Aorta (tissue), 5 donors: ENCODE measurements around the gene ALMS1. TPM values are rescaled to one million over a fixed set of nuclear protein-coding genes. Genes with fewer than 3 reads are reported as not detected.

ENCODE experiments used
- ATAC-seq: fragments of 200-7000 bp; cut with Tn5 transposase; one replicate; pipeline ENCODE4 v1.9.1; 2022; ENCODE audit warnings: moderate library complexity; ENCODE audit not compliant: low FRiP score
- DNase-seq, 2 donors: peaks; one replicate each; pipeline ENCODE4 v3.0.0-alpha.2; 2020
- H3K27ac ChIP-seq, 2 donors: one replicate each; pipeline ENCODE4 v1.5.1; 2013; ENCODE audit warnings: low read length in 2 of 2, mild to moderate bottlenecking in 2 of 2, moderate library complexity in 2 of 2, control low read depth in 1 of 2, inconsistent platforms in 1 of 2, low read depth in 1 of 2
- H3K27me3 ChIP-seq, 2 donors: one replicate each; pipeline ENCODE4 v1.6.1; 2013; ENCODE audit warnings: control low read depth in 1 of 2, low read length in 1 of 2, mild to moderate bottlenecking in 1 of 2, moderate library complexity in 1 of 2; ENCODE audit not compliant: insufficient read depth in 2 of 2, control insufficient read depth in 1 of 2
- H3K36me3 ChIP-seq, 2 donors: one replicate each; pipeline ENCODE4 v1.6.1; 2013; ENCODE audit warnings: control low read depth in 1 of 2, low read length in 1 of 2, mild to moderate bottlenecking in 1 of 2; ENCODE audit not compliant: insufficient read depth in 2 of 2, control insufficient read depth in 1 of 2
- H3K4me1 ChIP-seq, 2 donors: one replicate each; pipeline ENCODE4 v1.6.1; 2013; ENCODE audit warnings: low read length in 2 of 2, control low read depth in 1 of 2, mild to moderate bottlenecking in 1 of 2, moderate library complexity in 1 of 2; ENCODE audit not compliant: insufficient read depth in 2 of 2, control insufficient read depth in 1 of 2
- H3K4me3 ChIP-seq, 2 donors: one replicate each; pipeline ENCODE4 v1.5.1; 2013; ENCODE audit warnings: low read length in 2 of 2, control low read depth in 1 of 2, mild to moderate bottlenecking in 1 of 2
- H3K9me3 ChIP-seq: one replicate; pipeline ENCODE4 v1.6.1; 2013; ENCODE audit warnings: mild to moderate bottlenecking, low read length; ENCODE audit not compliant: control insufficient read depth
- WGBS, 2 donors: extraction: QIAGEN DNeasy Blood & Tissue Kit; methylation state at CpG; one replicate each; pipeline ENCODE4 v1.1.7; 2013; 5-methylcytosine and 5-hydroxymethylcytosine counted together
- intact Hi-C, 2 donors: fragments of 100-400 bp; cut with DNase I; formaldehyde crosslinking; loops; one replicate each; pipeline versions ENCODE4 v1.14.2 to v1.15.0; 2022
- polyA plus RNA-seq, 2 donors: library from polyadenylated mRNA; stranded (reverse); fragments of 200-250 nt; gene quantifications; one replicate each; pipeline ENCODE4 v1.2.3, GENCODE V29; 2013
- total RNA-seq, 2 donors: library from RNA; stranded (reverse); fragmentation: NEBNext Ultra II Directional; extraction: Animal tissue kit (Norgen Biotek cat#: 25700); gene quantifications; one replicate each; pipeline ENCODE4 v1.2.1, GENCODE V29; 2021
- donor health status: healthy with polysubstance abuse.
- donor health status: Bipolar disorder and iron deficiency.
- donor health status: DM: no; HTN: no; CAD: no.
- donor health status: DM: no; HTN: no; CAD: no.
- donor health status: DM: yes; HTN: yes; CAD: no.

Gene ALMS1
- total and polyA plus RNA-seq, 4 donors: 8.3 to 26.4 (median 19.9) TPM

GRCh38 chr2:73356097-73356496 is 29.5 kb upstream of the ALMS1 start:
- DNase-seq (no peak), ATAC-seq (no peak)
- 92% methylated on average over 3 of the region's 3 CpGs for WGBS, 2 donors
- Histone ChIP-seq H3K36me3 (no peaks in the 10 kb centered on the region), H3K27me3 (no peaks in the 10 kb centered on the region), H3K4me3 (no peak overlapping the region), H3K4me1 (no peaks in the 10 kb centered on the region), H3K27ac (no peak overlapping the region), H3K9me3 (no peaks in the 10 kb centered on the region)
- intact Hi-C loops: no loop called here

DNA sequence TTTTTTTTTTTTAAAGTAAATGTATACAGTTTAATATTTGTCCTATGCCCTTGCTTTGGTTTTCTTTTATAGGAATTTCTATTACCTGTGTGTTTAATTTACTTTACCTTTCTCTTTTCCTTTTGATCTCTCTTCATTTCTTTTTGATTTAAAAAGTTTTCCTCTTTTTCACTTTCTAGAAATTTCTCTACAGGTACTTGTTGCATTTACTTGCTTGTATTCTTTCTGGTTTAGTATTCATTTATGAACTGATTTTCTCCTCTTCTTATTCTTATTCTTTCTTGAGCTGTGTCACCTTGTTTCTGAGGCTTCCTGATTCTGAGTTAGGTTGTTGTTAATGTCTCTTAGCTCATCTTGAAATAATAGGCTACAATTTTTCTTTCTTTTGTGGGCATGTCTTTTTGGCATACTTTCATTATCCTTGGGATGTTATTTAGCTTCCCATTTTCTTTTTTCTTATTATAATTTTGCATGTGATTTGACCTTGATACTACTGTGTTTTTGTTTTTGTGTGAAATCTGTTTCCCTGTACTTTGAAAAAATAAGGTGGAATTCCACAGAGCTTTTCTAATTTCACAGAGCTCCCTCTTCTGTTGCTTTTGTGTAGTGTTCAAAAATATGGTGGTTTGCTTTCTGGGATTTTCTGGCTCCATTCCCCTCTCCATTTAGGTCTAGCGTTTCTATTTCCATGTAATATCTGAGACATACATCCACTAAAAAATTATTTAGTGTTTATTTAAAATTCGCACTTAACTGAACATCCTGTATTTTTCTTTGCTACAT is 25.5 kb upstream of the ALMS1 start:
- Histone ChIP-seq H3K27ac (no peak overlapping the region), H3K4me3 (no peak overlapping the region), H3K27me3 (no peaks in the 10 kb centered on the region), H3K9me3 (no peaks in the 10 kb centered on the region), H3K36me3 (no peaks in the 10 kb centered on the region), H3K4me1 (no peaks in the 10 kb centered on the region)
- ATAC-seq (no peak), DNase-seq (no peak)
- intact Hi-C loops: no loop called here
- WGBS, 2 donors: 8 to 12% methylated on average over 2 of the region's 2 CpGs

- Histone ChIP-seq H3K27me3 (no peaks in the 10 kb centered on the region), H3K4me1 (no peaks in the 10 kb centered on the region), H3K27ac (no peak overlapping the region), H3K9me3 (peaks cover 3% of the 10 kb centered on the region), H3K4me3 (no peak overlapping the region), H3K36me3 (no peaks in the 10 kb centered on the region)
- DNase-seq: no peak
- intact Hi-C loops: no loop called here
- 86 to 94% methylated on average over 1 of the region's 1 CpG for WGBS, 2 donors
- no peak for ATAC-seq
These were observed 19.6 kb upstream of the ALMS1 start for GRCh38 chr2:73366060-73366459.

DNA sequence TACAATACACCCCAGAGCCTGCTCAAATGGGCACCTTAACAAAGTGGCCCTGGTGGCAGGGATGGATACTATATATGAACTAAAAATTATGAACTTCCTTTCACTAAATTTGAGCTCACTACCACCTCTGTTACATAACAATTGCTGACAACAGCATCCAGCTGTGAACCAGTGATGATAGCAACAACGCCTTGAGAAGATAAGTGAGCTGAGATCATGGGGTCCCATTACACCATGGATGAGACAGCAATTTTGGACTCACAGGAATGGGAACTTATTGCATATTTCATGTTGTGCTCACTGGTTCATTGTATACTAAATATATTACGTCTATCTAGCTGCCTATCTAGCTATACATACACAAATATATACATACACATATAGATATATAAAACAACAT is 16.9 kb upstream of the ALMS1 start:
- peaks cover 3% of the 10 kb centered on the region for H3K9me3 ChIP-seq
- WGBS, 2 donors: 69 to 72% methylated on average over 2 of the region's 2 CpGs
- no peaks in the 10 kb centered on the region for H3K36me3 ChIP-seq
- no peak overlapping the region for H3K4me3 ChIP-seq
- DNase-seq (no peak), ATAC-seq (no peak)
- H3K27me3 ChIP-seq: peaks cover 0 to 2% of the 10 kb centered on the region in 2 donors
- no peak overlapping the region for H3K27ac ChIP-seq
- intact Hi-C loops: no loop called here
- H3K4me1 ChIP-seq: no peaks in the 10 kb centered on the region

- Histone ChIP-seq H3K27me3 (peaks cover 0 to 2% of the 10 kb centered on the region in 2 donors), H3K4me1 (no peaks in the 10 kb centered on the region), H3K9me3 (peaks cover 3% of the 10 kb centered on the region), H3K27ac (no peak overlapping the region), H3K4me3 (no peak overlapping the region), H3K36me3 (no peaks in the 10 kb centered on the region)
- WGBS, 2 donors: 81 to 93% methylated on average over 3 of the region's 3 CpGs
- DNase-seq: no peak
- intact Hi-C loops: no loop called here
- no peak for ATAC-seq
These were observed 15.3 kb upstream of the ALMS1 start for GRCh38 chr2:73370348-73370747.

DNA sequence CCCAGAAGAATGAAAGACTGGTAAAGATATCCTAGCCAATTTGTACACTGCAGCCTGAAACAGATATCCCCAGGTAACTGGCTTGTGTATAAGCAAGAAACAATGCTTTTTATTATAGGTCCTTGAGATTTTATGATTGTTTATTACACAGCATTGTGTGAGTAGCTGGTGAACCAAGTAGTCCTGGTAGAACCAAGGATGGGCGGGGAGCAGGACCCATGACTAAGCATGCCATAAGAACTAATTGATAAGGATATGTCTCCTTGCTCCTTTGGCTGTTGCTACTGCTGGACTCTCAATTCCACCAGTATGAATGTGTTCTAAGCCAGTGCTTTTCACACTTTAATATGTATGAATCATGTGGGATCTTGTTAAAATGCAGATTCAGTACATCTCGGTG is 12.3 kb upstream of the ALMS1 start:
- 60 to 63% methylated on average over 2 of the region's 2 CpGs for whole genome bisulfite sequencing, 2 donors
- no peaks in the 10 kb centered on the region for H3K4me1 ChIP-seq
- no peak for ATAC-seq
- no peak for DNase-seq
- H3K27me3 ChIP-seq: peaks cover 0 to 2% of the 10 kb centered on the region in 2 donors
- intact Hi-C loops: no loop called here
- H3K4me3 ChIP-seq: no peak overlapping the region
- no peaks in the 10 kb centered on the region for H3K36me3 ChIP-seq
- no peak overlapping the region for H3K27ac ChIP-seq
- H3K9me3 ChIP-seq: peaks cover 4% of the 10 kb centered on the region

DNA sequence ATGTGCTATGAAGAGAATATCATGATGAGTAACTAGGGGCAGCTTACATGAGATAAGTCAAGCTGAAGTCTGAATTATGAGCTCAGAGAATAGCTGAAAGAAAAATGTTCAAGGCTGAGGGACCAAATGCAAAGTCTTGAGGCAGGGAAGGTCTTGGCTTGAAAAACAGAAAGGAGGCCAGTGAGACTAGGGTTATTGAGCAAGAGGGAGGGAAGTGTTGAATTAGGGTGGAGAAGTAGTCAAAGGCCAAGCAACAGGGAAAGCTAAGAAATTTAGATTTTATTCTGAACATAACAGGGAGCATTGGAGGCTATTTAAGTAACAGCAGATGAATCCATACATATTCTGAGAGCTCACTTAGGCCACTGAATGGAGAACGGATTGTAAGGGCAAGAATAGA is 11.4 kb upstream of the ALMS1 start:
- ATAC-seq (no peak), DNase-seq (no peak)
- Histone ChIP-seq H3K4me3 (no peak overlapping the region), H3K9me3 (peaks cover 3% of the 10 kb centered on the region), H3K27me3 (peaks cover 0 to 2% of the 10 kb centered on the region in 2 donors), H3K27ac (no peak overlapping the region), H3K36me3 (no peaks in the 10 kb centered on the region), H3K4me1 (no peaks in the 10 kb centered on the region)
- intact Hi-C loops: no loop called here
- 59 to 79% methylated on average over 1 of the region's 1 CpG for WGBS, 2 donors

GRCh38 chr2:73376681-73377080 is 9.0 kb upstream of the ALMS1 start:
- intact Hi-C loops: no loop called here
- ATAC-seq (no peak), DNase-seq (no peak)
- no peak overlapping the region for H3K27ac ChIP-seq
- H3K36me3 ChIP-seq: no peaks in the 10 kb centered on the region
- no peaks in the 10 kb centered on the region for H3K27me3 ChIP-seq
- no peak overlapping the region for H3K4me3 ChIP-seq
- H3K4me1 ChIP-seq: no peaks in the 10 kb centered on the region
- 62 to 64% methylated on average over 2 of the region's 2 CpGs for WGBS, 2 donors
- H3K9me3 ChIP-seq: peaks cover 3% of the 10 kb centered on the region

GRCh38 chr2:73383036-73383435 is 2.6 kb upstream of the ALMS1 start:
- WGBS, 2 donors: 68 to 77% methylated on average over 3 of the region's 3 CpGs
- Histone ChIP-seq H3K4me3 (no peak overlapping the region), H3K4me1 (peaks cover 2 to 4% of the 10 kb centered on the region in 2 donors), H3K9me3 (no peaks in the 10 kb centered on the region), H3K36me3 (no peaks in the 10 kb centered on the region), H3K27ac (no peak overlapping the region), H3K27me3 (no peaks in the 10 kb centered on the region)
- DNase-seq (no peak), ATAC-seq (no peak)
- intact Hi-C loops: loop anchor here in 1 of 2 donors (10.0 kb wide), 1 partner anchor 498 kb away; the partner anchor contains the start of gene SPR
